K562 (cell line): ENCODE results near the gene UNC79.

Experiments
- BMI1 ChIP-seq: fragments of 150-350 bp; IDR thresholded peaks from 2 replicates; pipeline ENCODE4 v1.6.1; 2014; ENCODE audit warnings: low read length
- ELF4 ChIP-seq: fragments of 450-650 bp; formaldehyde crosslinking; IDR thresholded peaks from 2 replicates; pipeline ENCODE4 v1.4.0; 2022; ENCODE audit warnings: missing genetic modification characterization
- ESRRA ChIP-seq: fragments of 450-650 bp; IDR thresholded peaks from 2 replicates; pipeline ENCODE4 v1.6.1; 2014; ENCODE audit warnings: low read depth, mild to moderate bottlenecking, moderate library complexity, borderline replicate concordance
- HDAC1 ChIP-seq, 2 experiments: fragments of 450-650 bp; IDR thresholded peaks; 2 replicates each; pipeline ENCODE4 v1.6.1; 2016 to 2017; ENCODE audit warnings: inconsistent platforms in 1 of 2, mild to moderate bottlenecking in 1 of 2, moderate library complexity in 1 of 2
- MEF2A ChIP-seq: IDR thresholded peaks from 2 replicates; pipeline ENCODE4 v1.6.1; 2011; ENCODE audit warnings: low read depth, mild to moderate bottlenecking, low read length, moderate library complexity; ENCODE audit not compliant: control insufficient read depth
- NCOA1 ChIP-seq: fragments of 450-650 bp; IDR thresholded peaks from 2 replicates; pipeline ENCODE4 v1.6.1; 2016; ENCODE audit warnings: low read depth
- POLR2A ChIP-seq: fragments of 450-650 bp; conservative IDR thresholded peaks from 2 replicates; pipeline ENCODE4 v1.6.1; 2016
- POLR2AphosphoS5 ChIP-seq: IDR thresholded peaks from 2 replicates; pipeline ENCODE4 v1.6.1; 2011; ENCODE audit warnings: mild to moderate bottlenecking, low read depth, low read length, moderate library complexity; ENCODE audit not compliant: control insufficient read depth, insufficient read depth
- TF ChIP-seq, protein P1 (sequence below): sonication (generic); formaldehyde crosslinking; IDR thresholded peaks from 2 replicates; pipeline ENCODE4 v1.8.0; 2022; ENCODE audit warnings: mild to moderate bottlenecking, missing genetic modification reagents
- TF ChIP-seq, protein P2 (sequence below): fragments of 450-650 bp; conservative IDR thresholded peaks from 2 replicates; pipeline ENCODE4 v1.6.1; 2016; ENCODE audit warnings: missing genetic modification characterization, low read depth, mild to moderate bottlenecking, missing compliant biosample characterization, moderate library complexity
- TF ChIP-seq, protein P3 (sequence below), 3 experiments: IDR thresholded peaks in 2 of 3; conservative IDR thresholded peaks in 1 of 3; 2 replicates each; pipeline ENCODE4 v1.5.1; 2011 to 2012; ENCODE audit warnings: low read length in 3 of 3, mild to moderate bottlenecking in 3 of 3, control low read depth in 2 of 3, improper control_type of control experiment in 1 of 3, inconsistent platforms in 1 of 3, low read depth in 1 of 3, mixed read lengths in 1 of 3, moderate library complexity in 1 of 3; ENCODE audit not compliant: insufficient read depth in 2 of 3
- TF ChIP-seq, protein P4 (sequence below), 2 experiments: fragments of 450-650 bp; formaldehyde crosslinking in 1 of 2; IDR thresholded peaks; 2 replicates each; pipeline versions ENCODE4 v1.4.0 to v1.6.1; 2014 to 2020; ENCODE audit warnings: mild to moderate bottlenecking in 2 of 2, borderline replicate concordance in 1 of 2, low read depth in 1 of 2
- TF ChIP-seq, protein P5 (sequence below), 2 experiments: fragments of 450-650 bp in 1 of 2; IDR thresholded peaks; 2 replicates each; pipeline ENCODE4 v1.6.1; 2011 to 2017; ENCODE audit warnings: low read depth in 2 of 2, antibody characterized with exemption in 1 of 2, borderline replicate concordance in 1 of 2, low read length in 1 of 2, mild to moderate bottlenecking in 1 of 2, mixed read lengths in 1 of 2; ENCODE audit not compliant: control insufficient read depth in 1 of 2

DNA sequence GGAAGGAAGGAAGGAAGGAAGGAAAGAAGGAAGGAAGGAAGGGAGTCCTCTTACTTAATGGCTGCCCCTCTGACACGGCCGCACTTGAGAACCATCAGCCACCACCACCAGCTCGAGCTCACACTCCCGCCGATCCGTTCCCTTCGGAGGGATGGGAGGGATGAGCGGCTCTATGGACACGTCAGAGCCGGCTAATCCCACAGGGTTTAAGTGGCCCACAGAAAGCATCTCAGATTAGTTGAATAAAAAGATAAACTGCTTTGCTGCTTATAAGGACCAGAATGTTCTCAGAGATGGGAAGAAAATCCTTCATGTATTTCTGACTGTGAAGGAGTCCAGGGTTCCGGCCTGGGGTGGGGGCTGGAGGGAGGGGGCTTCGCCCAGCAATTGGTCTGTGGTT is 326.5 kb downstream of the UNC79 start:
- TF ChIP-seq NCOA1 (no peak), POLR2A (no peak), BMI1 (no peak), POLR2AphosphoS5 (no peak), HDAC1 (IDR thresholded peaks at IDR 0.05) (no peak), ELF4 (CRISPR knock-in tag) (no peak), MEF2A (no peak), ESRRA (no peak)
- TF ChIP-seq, protein P1, sequence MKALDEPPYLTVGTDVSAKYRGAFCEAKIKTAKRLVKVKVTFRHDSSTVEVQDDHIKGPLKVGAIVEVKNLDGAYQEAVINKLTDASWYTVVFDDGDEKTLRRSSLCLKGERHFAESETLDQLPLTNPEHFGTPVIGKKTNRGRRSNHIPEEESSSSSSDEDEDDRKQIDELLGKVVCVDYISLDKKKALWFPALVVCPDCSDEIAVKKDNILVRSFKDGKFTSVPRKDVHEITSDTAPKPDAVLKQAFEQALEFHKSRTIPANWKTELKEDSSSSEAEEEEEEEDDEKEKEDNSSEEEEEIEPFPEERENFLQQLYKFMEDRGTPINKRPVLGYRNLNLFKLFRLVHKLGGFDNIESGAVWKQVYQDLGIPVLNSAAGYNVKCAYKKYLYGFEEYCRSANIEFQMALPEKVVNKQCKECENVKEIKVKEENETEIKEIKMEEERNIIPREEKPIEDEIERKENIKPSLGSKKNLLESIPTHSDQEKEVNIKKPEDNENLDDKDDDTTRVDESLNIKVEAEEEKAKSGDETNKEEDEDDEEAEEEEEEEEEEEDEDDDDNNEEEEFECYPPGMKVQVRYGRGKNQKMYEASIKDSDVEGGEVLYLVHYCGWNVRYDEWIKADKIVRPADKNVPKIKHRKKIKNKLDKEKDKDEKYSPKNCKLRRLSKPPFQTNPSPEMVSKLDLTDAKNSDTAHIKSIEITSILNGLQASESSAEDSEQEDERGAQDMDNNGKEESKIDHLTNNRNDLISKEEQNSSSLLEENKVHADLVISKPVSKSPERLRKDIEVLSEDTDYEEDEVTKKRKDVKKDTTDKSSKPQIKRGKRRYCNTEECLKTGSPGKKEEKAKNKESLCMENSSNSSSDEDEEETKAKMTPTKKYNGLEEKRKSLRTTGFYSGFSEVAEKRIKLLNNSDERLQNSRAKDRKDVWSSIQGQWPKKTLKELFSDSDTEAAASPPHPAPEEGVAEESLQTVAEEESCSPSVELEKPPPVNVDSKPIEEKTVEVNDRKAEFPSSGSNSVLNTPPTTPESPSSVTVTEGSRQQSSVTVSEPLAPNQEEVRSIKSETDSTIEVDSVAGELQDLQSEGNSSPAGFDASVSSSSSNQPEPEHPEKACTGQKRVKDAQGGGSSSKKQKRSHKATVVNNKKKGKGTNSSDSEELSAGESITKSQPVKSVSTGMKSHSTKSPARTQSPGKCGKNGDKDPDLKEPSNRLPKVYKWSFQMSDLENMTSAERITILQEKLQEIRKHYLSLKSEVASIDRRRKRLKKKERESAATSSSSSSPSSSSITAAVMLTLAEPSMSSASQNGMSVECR (CRISPR knock-in tag), result no peak
- TF ChIP-seq, protein P2, sequence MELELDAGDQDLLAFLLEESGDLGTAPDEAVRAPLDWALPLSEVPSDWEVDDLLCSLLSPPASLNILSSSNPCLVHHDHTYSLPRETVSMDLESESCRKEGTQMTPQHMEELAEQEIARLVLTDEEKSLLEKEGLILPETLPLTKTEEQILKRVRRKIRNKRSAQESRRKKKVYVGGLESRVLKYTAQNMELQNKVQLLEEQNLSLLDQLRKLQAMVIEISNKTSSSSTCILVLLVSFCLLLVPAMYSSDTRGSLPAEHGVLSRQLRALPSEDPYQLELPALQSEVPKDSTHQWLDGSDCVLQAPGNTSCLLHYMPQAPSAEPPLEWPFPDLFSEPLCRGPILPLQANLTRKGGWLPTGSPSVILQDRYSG, result no peak
- TF ChIP-seq, protein P3, sequence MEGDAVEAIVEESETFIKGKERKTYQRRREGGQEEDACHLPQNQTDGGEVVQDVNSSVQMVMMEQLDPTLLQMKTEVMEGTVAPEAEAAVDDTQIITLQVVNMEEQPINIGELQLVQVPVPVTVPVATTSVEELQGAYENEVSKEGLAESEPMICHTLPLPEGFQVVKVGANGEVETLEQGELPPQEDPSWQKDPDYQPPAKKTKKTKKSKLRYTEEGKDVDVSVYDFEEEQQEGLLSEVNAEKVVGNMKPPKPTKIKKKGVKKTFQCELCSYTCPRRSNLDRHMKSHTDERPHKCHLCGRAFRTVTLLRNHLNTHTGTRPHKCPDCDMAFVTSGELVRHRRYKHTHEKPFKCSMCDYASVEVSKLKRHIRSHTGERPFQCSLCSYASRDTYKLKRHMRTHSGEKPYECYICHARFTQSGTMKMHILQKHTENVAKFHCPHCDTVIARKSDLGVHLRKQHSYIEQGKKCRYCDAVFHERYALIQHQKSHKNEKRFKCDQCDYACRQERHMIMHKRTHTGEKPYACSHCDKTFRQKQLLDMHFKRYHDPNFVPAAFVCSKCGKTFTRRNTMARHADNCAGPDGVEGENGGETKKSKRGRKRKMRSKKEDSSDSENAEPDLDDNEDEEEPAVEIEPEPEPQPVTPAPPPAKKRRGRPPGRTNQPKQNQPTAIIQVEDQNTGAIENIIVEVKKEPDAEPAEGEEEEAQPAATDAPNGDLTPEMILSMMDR (IDR thresholded peaks at IDR 0.05 in 2 of 3, conservative IDR thresholded peaks at IDR 0.05 in 1 of 3; ENCODE audit: insufficient read depth in 2 of 3, low read depth in 1 of 3, low read length in 3 of 3), result no peak
- TF ChIP-seq, protein P4, sequence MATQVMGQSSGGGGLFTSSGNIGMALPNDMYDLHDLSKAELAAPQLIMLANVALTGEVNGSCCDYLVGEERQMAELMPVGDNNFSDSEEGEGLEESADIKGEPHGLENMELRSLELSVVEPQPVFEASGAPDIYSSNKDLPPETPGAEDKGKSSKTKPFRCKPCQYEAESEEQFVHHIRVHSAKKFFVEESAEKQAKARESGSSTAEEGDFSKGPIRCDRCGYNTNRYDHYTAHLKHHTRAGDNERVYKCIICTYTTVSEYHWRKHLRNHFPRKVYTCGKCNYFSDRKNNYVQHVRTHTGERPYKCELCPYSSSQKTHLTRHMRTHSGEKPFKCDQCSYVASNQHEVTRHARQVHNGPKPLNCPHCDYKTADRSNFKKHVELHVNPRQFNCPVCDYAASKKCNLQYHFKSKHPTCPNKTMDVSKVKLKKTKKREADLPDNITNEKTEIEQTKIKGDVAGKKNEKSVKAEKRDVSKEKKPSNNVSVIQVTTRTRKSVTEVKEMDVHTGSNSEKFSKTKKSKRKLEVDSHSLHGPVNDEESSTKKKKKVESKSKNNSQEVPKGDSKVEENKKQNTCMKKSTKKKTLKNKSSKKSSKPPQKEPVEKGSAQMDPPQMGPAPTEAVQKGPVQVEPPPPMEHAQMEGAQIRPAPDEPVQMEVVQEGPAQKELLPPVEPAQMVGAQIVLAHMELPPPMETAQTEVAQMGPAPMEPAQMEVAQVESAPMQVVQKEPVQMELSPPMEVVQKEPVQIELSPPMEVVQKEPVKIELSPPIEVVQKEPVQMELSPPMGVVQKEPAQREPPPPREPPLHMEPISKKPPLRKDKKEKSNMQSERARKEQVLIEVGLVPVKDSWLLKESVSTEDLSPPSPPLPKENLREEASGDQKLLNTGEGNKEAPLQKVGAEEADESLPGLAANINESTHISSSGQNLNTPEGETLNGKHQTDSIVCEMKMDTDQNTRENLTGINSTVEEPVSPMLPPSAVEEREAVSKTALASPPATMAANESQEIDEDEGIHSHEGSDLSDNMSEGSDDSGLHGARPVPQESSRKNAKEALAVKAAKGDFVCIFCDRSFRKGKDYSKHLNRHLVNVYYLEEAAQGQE (IDR thresholded peaks at IDR 0.05; ENCODE audit: borderline replicate concordance), result no peak
- TF ChIP-seq, protein P4 (CRISPR knock-in tag; IDR thresholded peaks at IDR 0.05; ENCODE audit: low read depth), result no peak
- TF ChIP-seq, protein P5, sequence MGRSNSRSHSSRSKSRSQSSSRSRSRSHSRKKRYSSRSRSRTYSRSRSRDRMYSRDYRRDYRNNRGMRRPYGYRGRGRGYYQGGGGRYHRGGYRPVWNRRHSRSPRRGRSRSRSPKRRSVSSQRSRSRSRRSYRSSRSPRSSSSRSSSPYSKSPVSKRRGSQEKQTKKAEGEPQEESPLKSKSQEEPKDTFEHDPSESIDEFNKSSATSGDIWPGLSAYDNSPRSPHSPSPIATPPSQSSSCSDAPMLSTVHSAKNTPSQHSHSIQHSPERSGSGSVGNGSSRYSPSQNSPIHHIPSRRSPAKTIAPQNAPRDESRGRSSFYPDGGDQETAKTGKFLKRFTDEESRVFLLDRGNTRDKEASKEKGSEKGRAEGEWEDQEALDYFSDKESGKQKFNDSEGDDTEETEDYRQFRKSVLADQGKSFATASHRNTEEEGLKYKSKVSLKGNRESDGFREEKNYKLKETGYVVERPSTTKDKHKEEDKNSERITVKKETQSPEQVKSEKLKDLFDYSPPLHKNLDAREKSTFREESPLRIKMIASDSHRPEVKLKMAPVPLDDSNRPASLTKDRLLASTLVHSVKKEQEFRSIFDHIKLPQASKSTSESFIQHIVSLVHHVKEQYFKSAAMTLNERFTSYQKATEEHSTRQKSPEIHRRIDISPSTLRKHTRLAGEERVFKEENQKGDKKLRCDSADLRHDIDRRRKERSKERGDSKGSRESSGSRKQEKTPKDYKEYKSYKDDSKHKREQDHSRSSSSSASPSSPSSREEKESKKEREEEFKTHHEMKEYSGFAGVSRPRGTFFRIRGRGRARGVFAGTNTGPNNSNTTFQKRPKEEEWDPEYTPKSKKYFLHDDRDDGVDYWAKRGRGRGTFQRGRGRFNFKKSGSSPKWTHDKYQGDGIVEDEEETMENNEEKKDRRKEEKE (IDR thresholded peaks at IDR 0.05; ENCODE audit: borderline replicate concordance in 1 of 2, control insufficient read depth in 1 of 2, low read depth in 2 of 2, low read length in 1 of 2), result no peak
